ENCODE data around the gene INCENP.
A peak's percentile ranks its signal among the peaks of the same experiment; 100 is the strongest.
"Not testable (repeated sequence)": the region's sequence is repeated elsewhere in the genome, so short reads cannot be mapped to it uniquely, and the experiment has no call there.

Gene INCENP

DNA sequence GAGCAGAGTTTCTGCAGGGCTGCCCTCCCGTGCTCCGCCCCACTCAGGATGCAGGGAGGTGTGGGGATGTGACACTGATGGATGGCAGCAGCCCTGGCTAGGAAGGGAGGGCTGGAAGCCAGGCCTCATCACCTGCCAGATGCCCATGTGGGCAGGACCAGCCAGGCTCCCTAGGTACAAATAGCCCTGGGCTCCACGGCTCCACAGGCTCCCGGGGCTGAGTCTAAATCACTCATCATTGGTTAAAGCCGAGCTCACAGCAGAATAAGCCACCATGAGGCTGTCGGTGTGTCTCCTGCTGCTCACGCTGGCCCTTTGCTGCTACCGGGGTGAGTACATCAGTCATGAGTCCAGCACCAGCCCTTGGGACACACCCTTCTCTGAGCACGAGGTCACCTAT is 66.2 kb downstream of the INCENP start, which contains the start of gene SCGB1D1:
Gene SCGB1D1, plus strand, starts transcription at position 206 of the 400 bp plus-strand sequence. Its CDS starts 69 bp downstream, at position 275.
- H3K4me3 ChIP-seq (replicated peaks in 1 of 2; ENCODE audit: low read depth in 2 of 2, low read length in 2 of 2): no peak within 1 kb of the TSS
- DNase-seq (ENCODE audit: low read depth in 2 of 2): no peak
- TF ChIP-seq, protein P1, sequence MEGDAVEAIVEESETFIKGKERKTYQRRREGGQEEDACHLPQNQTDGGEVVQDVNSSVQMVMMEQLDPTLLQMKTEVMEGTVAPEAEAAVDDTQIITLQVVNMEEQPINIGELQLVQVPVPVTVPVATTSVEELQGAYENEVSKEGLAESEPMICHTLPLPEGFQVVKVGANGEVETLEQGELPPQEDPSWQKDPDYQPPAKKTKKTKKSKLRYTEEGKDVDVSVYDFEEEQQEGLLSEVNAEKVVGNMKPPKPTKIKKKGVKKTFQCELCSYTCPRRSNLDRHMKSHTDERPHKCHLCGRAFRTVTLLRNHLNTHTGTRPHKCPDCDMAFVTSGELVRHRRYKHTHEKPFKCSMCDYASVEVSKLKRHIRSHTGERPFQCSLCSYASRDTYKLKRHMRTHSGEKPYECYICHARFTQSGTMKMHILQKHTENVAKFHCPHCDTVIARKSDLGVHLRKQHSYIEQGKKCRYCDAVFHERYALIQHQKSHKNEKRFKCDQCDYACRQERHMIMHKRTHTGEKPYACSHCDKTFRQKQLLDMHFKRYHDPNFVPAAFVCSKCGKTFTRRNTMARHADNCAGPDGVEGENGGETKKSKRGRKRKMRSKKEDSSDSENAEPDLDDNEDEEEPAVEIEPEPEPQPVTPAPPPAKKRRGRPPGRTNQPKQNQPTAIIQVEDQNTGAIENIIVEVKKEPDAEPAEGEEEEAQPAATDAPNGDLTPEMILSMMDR (IDR thresholded peaks at IDR 0.05; ENCODE audit: low read depth, low read length): no peak

- TF ChIP-seq, protein P1 (IDR thresholded peaks at IDR 0.05; ENCODE audit: low read depth, low read length): no peak
- H3K4me3 ChIP-seq (replicated peaks in 1 of 2; ENCODE audit: low read depth in 2 of 2, low read length in 2 of 2): no peak overlapping the region
- peak in 1 of 2 donors; percentile 4 for DNase-seq (ENCODE audit: low read depth in 2 of 2)
Observed at GRCh38 chr11:62193952-62194351, 70.1 kb downstream of the INCENP start.

- not testable (repeated sequence) for DNase-seq (ENCODE audit: low read depth in 2 of 2); H3K4me3 ChIP-seq (replicated peaks in 1 of 2; ENCODE audit: low read depth in 2 of 2, low read length in 2 of 2)
Observed at GRCh38 chr11:62195010-62195409, 71.2 kb downstream of the INCENP start.

- TF ChIP-seq, protein P1 (IDR thresholded peaks at IDR 0.05; ENCODE audit: low read depth, low read length): no peak
- H3K4me3 ChIP-seq (replicated peaks in 1 of 2; ENCODE audit: low read depth in 2 of 2, low read length in 2 of 2): no peak overlapping the region
- DNase-seq (ENCODE audit: low read depth in 2 of 2): no peak
Observed at GRCh38 chr11:62195945-62196344, 72.1 kb downstream of the INCENP start.

- DNase-seq (ENCODE audit: low read depth in 2 of 2); H3K4me3 ChIP-seq (replicated peaks in 1 of 2; ENCODE audit: low read depth in 2 of 2, low read length in 2 of 2): not testable (repeated sequence)
Observed at GRCh38 chr11:62197400-62197799, 73.6 kb downstream of the INCENP start.

- TF ChIP-seq, protein P1 (IDR thresholded peaks at IDR 0.05; ENCODE audit: low read depth, low read length): no peak
- no peak for DNase-seq (ENCODE audit: low read depth in 2 of 2)
- no peak overlapping the region for H3K4me3 ChIP-seq (replicated peaks in 1 of 2; ENCODE audit: low read depth in 2 of 2, low read length in 2 of 2)
Observed at GRCh38 chr11:62201376-62201775, 77.6 kb downstream of the INCENP start.
